ENCODE results near the gene NCAPG2.

DNA sequence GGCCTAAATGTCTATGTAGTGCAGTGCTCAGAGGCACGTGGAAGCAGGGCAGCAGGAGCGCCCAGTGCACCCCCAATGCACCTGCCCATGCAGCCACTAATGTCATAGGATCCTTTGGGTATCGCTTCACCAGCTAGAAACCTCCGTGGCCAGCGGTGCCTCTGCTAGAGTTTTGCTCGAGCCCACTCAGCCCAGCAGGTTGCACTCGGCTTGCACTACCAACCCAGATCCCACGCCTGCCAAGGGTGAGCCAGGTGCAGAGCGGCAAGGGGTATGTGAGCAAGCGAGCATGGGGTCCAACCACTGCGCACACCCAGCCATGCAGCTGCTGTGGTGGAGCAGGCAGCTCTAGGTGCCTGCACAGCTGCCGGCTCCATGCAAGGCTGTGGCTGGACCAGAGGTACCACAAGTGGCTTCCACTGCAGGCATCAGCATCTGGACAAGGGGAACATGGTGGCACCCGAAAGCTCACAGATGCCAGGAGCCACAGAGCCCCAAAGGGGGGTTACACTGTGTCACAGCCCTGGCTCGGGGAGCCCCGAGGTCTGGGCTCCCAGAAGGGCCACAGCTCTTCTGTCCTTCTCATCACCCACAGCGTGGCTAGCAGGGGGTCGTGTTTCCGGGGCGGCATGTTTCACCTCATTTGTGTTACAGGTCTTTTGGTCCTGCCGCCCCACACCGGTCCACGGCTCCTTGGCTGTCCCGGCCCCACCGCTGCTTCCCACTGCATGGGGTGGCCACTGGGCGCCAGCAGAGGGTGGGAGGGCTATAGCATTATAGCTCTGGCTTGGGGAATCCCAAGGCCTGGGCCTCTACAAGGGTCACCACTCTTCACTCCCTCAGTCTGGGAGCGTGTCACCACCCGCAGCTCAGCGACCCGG lies 2.3 kb upstream of the NCAPG2 start:
- TF ChIP-seq, protein P1, sequence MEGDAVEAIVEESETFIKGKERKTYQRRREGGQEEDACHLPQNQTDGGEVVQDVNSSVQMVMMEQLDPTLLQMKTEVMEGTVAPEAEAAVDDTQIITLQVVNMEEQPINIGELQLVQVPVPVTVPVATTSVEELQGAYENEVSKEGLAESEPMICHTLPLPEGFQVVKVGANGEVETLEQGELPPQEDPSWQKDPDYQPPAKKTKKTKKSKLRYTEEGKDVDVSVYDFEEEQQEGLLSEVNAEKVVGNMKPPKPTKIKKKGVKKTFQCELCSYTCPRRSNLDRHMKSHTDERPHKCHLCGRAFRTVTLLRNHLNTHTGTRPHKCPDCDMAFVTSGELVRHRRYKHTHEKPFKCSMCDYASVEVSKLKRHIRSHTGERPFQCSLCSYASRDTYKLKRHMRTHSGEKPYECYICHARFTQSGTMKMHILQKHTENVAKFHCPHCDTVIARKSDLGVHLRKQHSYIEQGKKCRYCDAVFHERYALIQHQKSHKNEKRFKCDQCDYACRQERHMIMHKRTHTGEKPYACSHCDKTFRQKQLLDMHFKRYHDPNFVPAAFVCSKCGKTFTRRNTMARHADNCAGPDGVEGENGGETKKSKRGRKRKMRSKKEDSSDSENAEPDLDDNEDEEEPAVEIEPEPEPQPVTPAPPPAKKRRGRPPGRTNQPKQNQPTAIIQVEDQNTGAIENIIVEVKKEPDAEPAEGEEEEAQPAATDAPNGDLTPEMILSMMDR (conservative IDR thresholded peaks at IDR 0.05; ENCODE audit: low read length), result no peak
- TF ChIP-seq EZH2phosphoT487 (IDR thresholded peaks at IDR 0.05; ENCODE audit: borderline replicate concordance), result no peak

Data from Loucy (cell line).